Activated CD8-positive, alpha-beta memory T cell treated with anti-CD3 and anti-CD28 coated beads, Interleukin-2, amount 50 U/mL, for 4 hours (primary cell): Measurements from ENCODE around the gene NPIPB12.
A peak's percentile ranks its signal among the peaks of the same experiment; 100 is the strongest.
"Not testable (repeated sequence)": the region's sequence is repeated elsewhere in the genome, so short reads cannot be mapped to it uniquely, and the experiment has no call there.

ENCODE experiments used
- DNase-seq: peaks from one replicate; pipeline ENCODE4 v3.0.0-alpha.2; 2020

Gene NPIPB12

GRCh38 chr16:29506308-29506707 lies at the start of gene NPIPB12:
Gene NPIPB12, minus strand, starts transcription at chr16:29506408.
- not testable (repeated sequence) for DNase-seq

DNA sequence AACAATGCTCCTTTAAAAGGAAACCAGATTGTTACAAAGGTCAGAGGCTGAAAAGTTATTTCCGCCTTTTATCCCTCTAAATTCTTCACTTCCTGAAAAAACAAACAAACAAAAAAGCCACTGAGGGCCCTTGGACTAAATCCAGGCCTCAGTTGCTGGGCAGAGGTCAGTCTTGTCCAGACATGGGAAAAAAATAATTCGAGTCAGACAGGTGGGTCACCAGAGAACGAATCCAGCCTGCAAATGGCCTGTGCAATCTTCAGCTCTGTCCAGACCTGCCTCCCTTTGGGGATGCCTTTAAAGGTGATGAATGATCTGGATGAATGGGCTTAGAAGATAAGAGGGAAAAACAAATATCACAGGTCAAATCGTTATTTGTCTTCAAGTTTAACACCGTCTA lies 15.3 kb upstream of the NPIPB12 start:
- DNase-seq: not testable (repeated sequence)

- peak; percentile 14 for DNase-seq
These were observed 23.9 kb downstream of the NPIPB12 start for GRCh38 chr16:29482276-29482675.

- not testable (repeated sequence) for DNase-seq
These were observed 34.1 kb downstream of the NPIPB12 start for GRCh38 chr16:29472065-29472464.

- peak; percentile 27 for DNase-seq
These were observed 36.5 kb downstream of the NPIPB12 start for GRCh38 chr16:29469660-29470059.

DNA sequence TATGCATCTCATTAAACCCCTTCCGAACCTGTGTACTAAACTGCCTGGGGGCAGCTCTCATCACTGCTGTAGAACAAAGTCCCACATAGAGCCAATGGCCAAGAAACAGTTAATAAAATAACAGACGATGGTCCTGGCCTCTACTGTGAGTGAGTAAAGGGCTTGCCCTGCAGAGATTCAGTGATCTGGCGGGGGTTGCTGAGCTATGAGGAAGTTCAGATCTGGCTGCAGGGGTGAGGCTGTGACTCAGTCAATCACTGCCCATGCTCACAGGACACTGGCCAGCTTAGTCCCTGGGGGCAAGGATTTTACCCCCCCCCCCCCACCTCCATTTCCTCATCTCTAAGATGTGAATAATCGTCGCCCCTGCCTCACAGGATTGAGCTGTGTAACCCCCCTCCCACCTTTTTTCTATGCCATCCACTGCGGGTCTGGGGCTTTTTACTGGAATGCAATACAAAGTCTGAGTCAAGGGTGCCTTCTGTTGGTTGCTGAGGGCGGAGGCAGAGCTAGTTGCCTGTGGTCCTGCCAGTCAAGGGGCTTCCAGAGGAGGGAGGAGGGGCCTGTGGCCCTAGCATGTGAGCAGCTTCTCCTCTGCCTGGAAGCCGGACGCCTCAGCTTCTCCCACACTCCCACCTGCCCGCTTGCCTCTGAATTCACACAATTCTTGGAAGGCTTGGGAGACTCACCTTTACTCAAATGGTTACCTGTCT lies 38.4 kb downstream of the NPIPB12 start:
- not testable (repeated sequence) for DNase-seq

DNA sequence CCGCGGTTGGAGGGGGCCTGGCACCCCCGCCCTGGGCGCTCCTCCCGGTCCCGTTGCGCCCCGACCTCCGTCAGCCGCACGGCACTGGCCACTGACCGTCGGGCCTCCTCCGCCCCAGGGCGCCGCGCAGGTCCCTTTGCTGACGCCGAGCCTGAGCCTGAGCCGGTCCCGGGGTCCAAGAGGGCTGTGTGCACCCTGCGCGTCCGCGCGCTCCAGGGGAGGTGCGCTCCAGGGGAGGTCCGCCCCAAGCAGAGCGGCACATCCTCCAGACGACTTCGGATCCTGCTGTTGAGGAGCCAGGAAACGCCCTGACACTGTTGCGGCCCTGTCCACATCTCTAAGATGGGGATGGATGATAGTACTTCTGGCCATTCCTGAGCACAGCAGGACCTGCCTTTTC lies 39.3 kb downstream of the NPIPB12 start:
- not testable (repeated sequence) for DNase-seq

GRCh38 chr16:29465985-29466824 lies 40.0 kb downstream of the NPIPB12 start:
- not testable (repeated sequence) for DNase-seq

GRCh38 chr16:29460647-29461030 lies 45.6 kb downstream of the NPIPB12 start:
- not testable (repeated sequence) for DNase-seq

DNA sequence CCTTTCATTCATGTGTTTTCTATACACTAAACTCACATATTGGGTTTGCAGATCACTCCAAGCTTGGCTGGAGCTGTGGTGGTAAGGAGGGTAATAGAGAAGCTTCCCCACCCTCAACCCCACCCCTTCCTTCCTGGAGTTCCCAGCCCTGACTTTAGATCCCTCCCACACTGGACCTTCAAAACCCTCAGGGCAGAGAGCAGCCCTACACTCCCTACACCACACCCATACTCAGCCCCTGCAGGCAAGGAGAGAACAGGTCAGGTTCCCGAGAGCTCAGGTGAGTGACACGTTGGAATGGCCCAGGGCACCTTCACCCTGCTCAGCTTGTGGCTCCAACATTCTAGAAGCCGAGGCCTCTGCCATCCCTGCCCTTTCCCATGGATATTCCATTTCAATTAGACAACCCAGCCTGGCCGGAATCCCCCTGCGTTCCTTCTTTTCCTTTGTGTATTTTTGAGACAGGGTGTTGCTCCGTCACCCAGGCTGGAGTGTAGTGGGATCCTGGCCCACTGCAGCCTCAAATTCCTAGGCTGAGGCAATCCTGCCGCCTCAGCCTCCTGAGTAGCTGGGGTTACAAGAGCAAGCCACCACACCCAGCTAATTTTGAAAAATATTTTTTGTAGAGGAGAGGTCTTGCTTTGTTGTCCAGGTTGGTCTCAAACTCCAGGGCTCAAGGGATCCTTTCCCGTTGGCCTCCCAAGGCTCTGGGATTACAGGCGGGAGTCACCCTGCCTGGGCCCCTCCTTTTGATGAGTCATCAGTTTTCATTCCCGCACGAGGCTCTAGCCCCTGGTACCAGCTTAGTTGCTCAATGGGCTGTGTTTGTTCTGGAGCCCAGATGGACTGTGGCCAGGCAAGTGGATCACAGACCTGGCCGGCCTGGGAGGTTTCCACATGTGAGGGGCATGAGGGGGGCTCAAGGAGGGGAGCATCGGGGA lies 46.2 kb downstream of the NPIPB12 start, which contains the start of gene SULT1A4:
Gene SULT1A4, plus strand, starts transcription at position 208 of the 941 bp plus-strand sequence. CDS start 1,473 bp downstream, outside the sequence.
- DNase-seq: not testable (repeated sequence)

DNA sequence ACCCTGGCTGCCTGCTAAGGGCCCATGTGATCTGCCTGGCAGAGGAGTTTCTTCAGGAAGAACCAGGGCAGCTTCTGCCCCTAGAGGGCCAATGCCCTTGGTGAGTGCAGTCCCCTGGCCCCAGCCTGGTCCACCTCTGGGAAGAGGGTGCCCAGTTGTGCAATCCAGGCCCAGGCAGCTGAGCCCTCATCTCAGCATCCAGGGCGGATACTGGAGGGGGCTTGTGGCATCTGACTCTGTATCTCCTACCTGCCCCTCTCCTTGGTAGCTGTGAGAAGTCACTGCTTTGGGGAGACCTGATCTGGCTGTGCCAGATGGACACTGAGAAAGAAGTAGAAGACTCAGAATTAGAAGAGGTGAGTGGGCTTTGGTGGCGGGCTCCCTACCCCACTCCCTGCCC lies 48.5 kb downstream of the NPIPB12 start:
- peak; percentile 11 for DNase-seq

DNA sequence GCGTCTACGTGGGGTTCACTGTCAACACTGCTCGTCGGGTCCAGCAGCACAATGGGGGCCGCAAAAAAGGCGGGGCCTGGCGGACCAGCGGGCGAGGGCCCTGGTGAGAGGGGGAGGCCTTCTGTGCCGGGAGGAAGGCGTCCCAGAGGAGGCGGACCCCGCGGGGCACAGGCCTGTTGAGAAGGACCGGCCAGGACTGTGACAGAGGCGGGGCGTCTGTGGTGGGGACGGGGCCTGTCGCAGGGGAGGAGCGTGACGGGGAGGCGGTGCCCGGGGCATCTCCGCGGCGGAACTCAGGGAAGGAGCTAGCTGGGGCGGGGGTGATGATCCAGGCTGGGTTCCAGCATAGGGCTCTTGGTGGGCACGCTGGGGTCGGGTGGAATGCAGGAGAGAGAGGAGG lies 51.4 kb downstream of the NPIPB12 start:
- DNase-seq: not testable (repeated sequence)

- not testable (repeated sequence) for DNase-seq
These were observed 51.9 kb downstream of the NPIPB12 start, which contains the start of the genes BOLA2 and SLX1B for GRCh38 chr16:29454269-29454668. Gene BOLA2, minus strand, starts transcription at chr16:29454351. Its CDS starts 98 bp downstream, at chr16:29454253. Gene SLX1B, plus strand, starts transcription at chr16:29454533.

DNA sequence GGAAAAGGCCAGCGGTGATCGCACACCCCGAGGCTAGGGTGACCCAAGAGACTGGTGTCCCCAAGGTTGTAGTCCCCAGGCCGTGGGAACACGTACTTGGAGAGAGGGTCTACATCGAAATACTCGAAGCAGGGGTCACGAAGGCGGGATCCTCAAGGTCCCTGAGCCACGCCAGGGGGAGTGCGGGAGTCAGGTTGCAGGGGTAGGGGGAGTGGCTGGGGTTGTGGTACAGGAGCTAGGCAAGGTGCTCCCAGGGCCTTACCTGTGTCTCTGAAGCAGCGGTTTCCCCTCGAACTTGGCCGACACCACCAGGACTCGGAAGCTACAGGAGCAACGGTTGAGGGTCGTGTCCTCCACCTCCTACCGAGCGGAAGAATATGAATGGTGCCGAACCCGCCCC lies 52.5 kb downstream of the NPIPB12 start:
- DNase-seq: not testable (repeated sequence)
